ENCODE results near the gene DLGAP1. TPM values are rescaled to one million over a fixed set of nuclear protein-coding genes. Genes with fewer than 3 reads are reported as not detected.
A peak's percentile ranks its signal among the peaks of the same experiment; 100 is the strongest.

The DLGAP1 gene
- total and polyA plus RNA-seq, 10 donors, result 0.11 to 6.0 (median 2.1) TPM

GRCh38 chr18:3495691-3496430 is 959.2 kb downstream of the DLGAP1 start:
- Histone ChIP-seq H3K9me3 (no peaks in the 10 kb centered on the region), H3K4me1 (peaks cover 0 to 36% (median 21%) of the 10 kb centered on the region in 6 donors), H3K27me3 (replicated peaks in 1 of 7) (peaks cover 0 to 28% (median 7%) of the 10 kb centered on the region in 7 donors), H3K36me3 (no peaks in the 10 kb centered on the region), H3K4me3 (no peak overlapping the region), H3K27ac (no peak overlapping the region)
- TF ChIP-seq POLR2A (IDR thresholded peaks at IDR 0.05), result no peak
- no peak for TF ChIP-seq POLR2AphosphoS5 (IDR thresholded peaks at IDR 0.05)
- TF ChIP-seq CTCF (IDR thresholded peaks at IDR 0.05 in 8 of 11, conservative IDR thresholded peaks at IDR 0.05 in 3 of 11), result no peak
- intact Hi-C loops (cut with DNase I; ENCODE audit: low total_unique reads), result no loop called here
- 60 to 69% (median 68%) methylated on average over 7 of the region's 7 CpGs for WGBS, 5 donors
- DNase-seq, result no peak

- Histone ChIP-seq H3K9me3 (no peaks in the 10 kb centered on the region), H3K27ac (no peak overlapping the region), H3K4me1 (peaks cover 0 to 25% (median 14%) of the 10 kb centered on the region in 6 donors), H3K36me3 (no peaks in the 10 kb centered on the region), H3K27me3 (replicated peaks in 1 of 7) (peaks cover 0 to 15% (median 4%) of the 10 kb centered on the region in 7 donors), H3K4me3 (no peak overlapping the region)
- DNase-seq, result no peak
- TF ChIP-seq POLR2A (IDR thresholded peaks at IDR 0.05) (no peak), POLR2AphosphoS5 (IDR thresholded peaks at IDR 0.05) (no peak), CTCF (IDR thresholded peaks at IDR 0.05 in 8 of 11, conservative IDR thresholded peaks at IDR 0.05 in 3 of 11) (no peak)
- intact Hi-C loops (cut with DNase I; ENCODE audit: low total_unique reads), result no loop called here
- 79 to 87% (median 85%) methylated on average over 5 of the region's 5 CpGs for WGBS, 5 donors
Measured at GRCh38 chr18:3494569-3494968, 960.5 kb downstream of the DLGAP1 start.

- H3K4me3 ChIP-seq, result peak overlapping the region in 1 of 8 donors; percentile 24
- H3K4me1 ChIP-seq, result peaks cover 0 to 21% (median 10%) of the 10 kb centered on the region in 6 donors
- WGBS, 5 donors, result 87 to 94% (median 92%) methylated on average over 4 of the region's 4 CpGs
- H3K27me3 ChIP-seq (replicated peaks in 1 of 7), result peaks cover 0 to 11% (median 3%) of the 10 kb centered on the region in 7 donors
- H3K27ac ChIP-seq, result peak overlapping the region in 2 of 8 donors; percentile 45 to 59
- H3K36me3 ChIP-seq, result no peaks in the 10 kb centered on the region
- DNase-seq, result no peak
- H3K9me3 ChIP-seq, result no peaks in the 10 kb centered on the region
- intact Hi-C loops (cut with DNase I; ENCODE audit: low total_unique reads), result no loop called here
- TF ChIP-seq POLR2A (IDR thresholded peaks at IDR 0.05) (no peak), CTCF (IDR thresholded peaks at IDR 0.05 in 8 of 11, conservative IDR thresholded peaks at IDR 0.05 in 3 of 11) (no peak)
Measured at GRCh38 chr18:3494245-3494526, 960.9 kb downstream of the DLGAP1 start.

DNA sequence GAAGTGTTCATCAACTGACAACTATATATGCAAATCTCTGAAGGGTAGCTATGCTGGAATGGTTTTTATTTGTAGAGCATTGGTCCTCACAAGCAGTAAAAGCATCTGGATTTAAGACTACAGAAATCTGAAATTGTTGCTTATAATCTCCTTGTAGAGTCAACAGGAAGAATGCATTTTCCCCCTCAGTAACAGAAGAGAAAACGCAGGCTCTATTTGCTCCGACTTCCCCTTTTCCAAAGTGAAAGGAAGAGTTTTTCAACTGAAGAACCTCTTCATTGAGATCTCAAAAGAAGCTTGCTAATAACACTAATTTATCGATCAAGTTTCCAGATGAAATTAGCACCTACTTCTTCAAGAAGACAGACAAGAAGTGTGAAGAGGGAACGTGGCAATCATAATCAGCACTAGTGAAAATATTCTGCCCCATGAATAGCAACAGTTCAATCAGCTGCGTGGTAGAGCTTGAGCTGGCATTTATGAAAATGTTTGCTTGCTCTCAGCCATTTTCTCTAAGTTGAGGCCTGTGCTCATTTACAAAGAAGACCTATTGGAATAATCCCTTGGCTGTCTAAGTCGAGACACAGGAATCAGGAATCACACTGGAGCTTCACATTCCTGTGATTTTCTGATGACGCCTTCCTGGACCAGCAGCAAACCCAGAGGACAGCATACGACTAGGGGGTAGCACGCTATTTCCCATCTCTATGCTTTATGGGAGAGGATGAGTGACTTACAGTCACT is 961.4 kb downstream of the DLGAP1 start:
- intact Hi-C loops (cut with DNase I; ENCODE audit: low total_unique reads), result no loop called here
- H3K4me1 ChIP-seq, result peaks cover 0 to 16% (median 5%) of the 10 kb centered on the region in 6 donors
- no peaks in the 10 kb centered on the region for H3K36me3 ChIP-seq
- peak overlapping the region in 5 of 8 donors; percentile 3 to 59 (median 38) for H3K27ac ChIP-seq
- no peaks in the 10 kb centered on the region for H3K9me3 ChIP-seq
- peak overlapping the region in 4 of 8 donors; percentile 5 to 24 (median 8) for H3K4me3 ChIP-seq
- DNase-seq, result no peak
- H3K27me3 ChIP-seq (replicated peaks in 1 of 7), result peaks cover 0 to 6% (median 0%) of the 10 kb centered on the region in 7 donors
- TF ChIP-seq POLR2A (IDR thresholded peaks at IDR 0.05), result no peak
- TF ChIP-seq POLR2AphosphoS5 (IDR thresholded peaks at IDR 0.05), result no peak
- TF ChIP-seq CTCF (IDR thresholded peaks at IDR 0.05 in 8 of 11, conservative IDR thresholded peaks at IDR 0.05 in 3 of 11), result no peak
- WGBS, 5 donors, result 54 to 66% (median 64%) methylated on average over 9 of the region's 9 CpGs

All from spleen (tissue), 11 donors.